Right forelimb (tissue), 1 donor: ENCODE data around the gene ACTN4.
A peak's percentile ranks its signal among the peaks of the same experiment; 100 is the strongest.
"Not testable (repeated sequence)": the region's sequence is repeated elsewhere in the genome, so short reads cannot be mapped to it uniquely, and the experiment has no call there.

Source experiments
- DNase-seq: peaks from one replicate; pipeline ENCODE4 v3.0.0-alpha.2; 2018

Gene ACTN4

GRCh38 chr19:38647368-38647965 is at the start of gene ACTN4:
TSS of gene ACTN4 (plus strand) at chr19:38647649. CDS start at chr19:38647746, 97 bp downstream.
- peak; percentile 100 for DNase-seq

GRCh38 chr19:38599722-38600121 is 47.7 kb upstream of the ACTN4 start:
- DNase-seq = no peak

- DNase-seq = not testable (repeated sequence)
Measured at GRCh38 chr19:38602856-38603255, 44.6 kb upstream of the ACTN4 start.

- DNase-seq = no peak
Measured at GRCh38 chr19:38606131-38606530, 41.3 kb upstream of the ACTN4 start.

- no peak for DNase-seq
Measured at GRCh38 chr19:38614289-38614688, 33.2 kb upstream of the ACTN4 start.

GRCh38 chr19:38615007-38615581 is 32.4 kb upstream of the ACTN4 start:
- DNase-seq = no peak

- DNase-seq = no peak
Measured at GRCh38 chr19:38616265-38616664, 31.2 kb upstream of the ACTN4 start.

GRCh38 chr19:38617283-38617763 is 30.1 kb upstream of the ACTN4 start:
- no peak for DNase-seq

GRCh38 chr19:38617764-38618589 is 29.5 kb upstream of the ACTN4 start, which contains the start of gene MAP4K1:
TSS of gene MAP4K1 (minus strand) at chr19:38617953. CDS start at chr19:38617895, 58 bp downstream.
- no peak for DNase-seq

- peak; percentile 99 for DNase-seq
Measured at GRCh38 chr19:38618590-38619360, 28.7 kb upstream of the ACTN4 start, which contains the start of gene EIF3K. TSS of gene EIF3K (plus strand) at chr19:38619188. CDS start at chr19:38619269, 81 bp downstream.

GRCh38 chr19:38619361-38620174 is 27.9 kb upstream of the ACTN4 start:
- DNase-seq = no peak

- DNase-seq = no peak
Measured at GRCh38 chr19:38624822-38625221, 22.6 kb upstream of the ACTN4 start.

GRCh38 chr19:38626401-38626800 is 21.0 kb upstream of the ACTN4 start:
- DNase-seq = no peak

- DNase-seq = no peak
Measured at GRCh38 chr19:38629568-38629967, 17.9 kb upstream of the ACTN4 start.

GRCh38 chr19:38631301-38631700 is 16.1 kb upstream of the ACTN4 start:
- not testable (repeated sequence) for DNase-seq

- not testable (repeated sequence) for DNase-seq
Measured at GRCh38 chr19:38631811-38632475, 15.5 kb upstream of the ACTN4 start.

- DNase-seq = no peak
Measured at GRCh38 chr19:38632476-38633213, 14.8 kb upstream of the ACTN4 start.

- DNase-seq = peak; percentile 88
Measured at GRCh38 chr19:38634757-38635482, 12.5 kb upstream of the ACTN4 start.

- no peak for DNase-seq
Measured at GRCh38 chr19:38635483-38636399, 11.7 kb upstream of the ACTN4 start.
